ENCODE measurements around the gene DTNA.

Gene DTNA

GRCh38 chr18:34807106-34807796 lies 97.2 kb downstream of the DTNA start:
- no peak for DNase-seq (ENCODE audit: low spot score)

GRCh38 chr18:34808389-34808788 lies 98.3 kb downstream of the DTNA start:
- DNase-seq (ENCODE audit: low spot score): no peak

GRCh38 chr18:34809451-34810072 lies 99.5 kb downstream of the DTNA start:
- peak; percentile 53 for DNase-seq (ENCODE audit: low spot score)

DNA sequence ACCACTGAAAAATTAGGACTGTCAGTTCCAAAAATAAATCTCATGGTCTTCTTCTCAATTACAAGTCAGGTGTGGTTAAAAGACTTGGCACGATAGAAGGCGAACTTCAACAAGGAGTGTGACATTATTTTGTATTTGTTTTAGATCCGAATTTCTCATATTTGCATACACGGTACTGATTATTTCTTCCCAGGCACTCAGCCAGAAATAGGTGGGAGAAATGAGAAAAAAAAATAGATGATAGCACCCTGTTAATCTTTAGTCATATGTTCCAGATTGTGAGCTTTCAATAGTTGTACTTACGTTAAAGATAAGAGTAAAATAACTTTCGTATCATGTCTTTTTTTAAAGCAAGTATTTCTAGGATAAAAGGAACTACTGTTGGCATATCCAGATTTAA lies 106.1 kb downstream of the DTNA start:
- no peak for DNase-seq (ENCODE audit: low spot score)

DNA sequence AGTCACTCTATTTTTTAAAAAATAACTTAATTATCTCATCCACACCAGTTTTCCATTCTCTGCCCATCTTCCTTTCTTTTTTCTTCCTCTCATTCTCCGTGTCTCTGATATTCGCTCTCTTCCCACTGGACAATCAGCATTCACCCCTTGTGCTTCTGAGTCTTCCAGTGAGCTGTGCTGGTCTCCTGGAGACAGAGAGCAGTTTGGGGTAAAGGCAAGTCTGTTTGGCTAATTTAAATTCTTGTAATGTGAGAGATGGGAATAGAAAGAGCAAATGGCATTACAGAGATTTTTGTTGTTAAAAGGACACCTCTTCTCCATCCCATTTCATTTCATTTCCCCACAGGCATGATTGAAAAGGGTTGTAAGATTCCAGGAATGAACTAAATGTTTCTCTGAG lies 107.5 kb downstream of the DTNA start:
- peak; percentile 68 for DNase-seq (ENCODE audit: low spot score)

DNA sequence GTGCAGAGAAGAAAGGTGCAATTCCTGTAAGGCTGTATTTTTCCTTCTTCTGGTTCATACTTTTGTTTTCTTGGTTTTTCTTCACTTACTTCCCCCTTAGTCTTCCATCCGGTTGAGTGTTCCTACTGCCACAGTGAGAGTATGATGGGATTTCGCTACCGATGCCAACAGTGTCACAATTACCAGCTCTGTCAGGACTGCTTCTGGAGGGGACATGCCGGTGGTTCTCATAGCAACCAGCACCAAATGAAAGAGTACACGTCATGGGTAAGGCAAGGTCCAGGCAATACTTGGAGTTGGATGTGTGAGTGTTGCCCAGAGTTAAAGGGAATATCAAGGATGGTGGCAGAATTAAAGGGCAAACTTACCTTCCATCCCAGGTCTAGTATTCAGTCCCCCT lies 108.0 kb downstream of the DTNA start:
- DNase-seq (ENCODE audit: low spot score): peak; percentile 82

DNA sequence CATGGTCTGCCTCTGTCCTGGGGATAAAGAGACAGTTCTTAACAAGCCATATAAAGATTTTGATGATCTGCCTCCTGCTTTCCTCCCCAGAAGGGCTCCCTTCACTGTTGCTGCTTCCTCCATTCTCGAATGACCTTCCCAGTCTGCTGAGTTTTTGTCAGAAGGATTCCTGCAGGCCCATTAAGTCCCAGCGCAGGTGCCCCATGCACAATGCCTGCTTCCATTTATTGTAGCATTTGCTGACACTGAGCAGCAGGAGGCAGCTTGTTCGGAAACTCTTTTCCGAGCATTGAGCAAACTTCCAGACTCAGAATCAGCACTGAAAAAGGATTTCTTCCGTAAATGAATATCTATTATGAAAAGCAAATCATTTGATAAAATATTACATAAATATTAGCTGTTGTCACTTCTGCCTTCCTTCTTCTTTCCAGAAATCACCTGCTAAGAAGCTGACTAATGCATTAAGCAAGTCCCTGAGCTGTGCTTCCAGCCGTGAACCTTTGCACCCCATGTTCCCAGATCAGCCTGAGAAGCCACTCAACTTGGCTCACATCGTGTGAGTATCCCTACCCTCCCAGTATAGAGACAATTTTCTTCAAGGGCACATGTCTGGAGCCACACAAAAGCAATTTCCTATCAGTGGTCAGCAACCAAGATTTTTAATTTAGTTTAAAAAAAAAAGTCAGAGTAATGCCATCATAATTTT lies 110.4 kb downstream of the DTNA start:
- no peak for DNase-seq (ENCODE audit: low spot score)

- no peak for DNase-seq (ENCODE audit: low spot score)
These were observed 111.6 kb downstream of the DTNA start for GRCh38 chr18:34821669-34822210.

GRCh38 chr18:34828093-34828492 lies 118.0 kb downstream of the DTNA start:
- no peak for DNase-seq (ENCODE audit: low spot score)

- DNase-seq (ENCODE audit: low spot score): no peak
These were observed 124.8 kb downstream of the DTNA start for GRCh38 chr18:34834897-34835296.

DNA sequence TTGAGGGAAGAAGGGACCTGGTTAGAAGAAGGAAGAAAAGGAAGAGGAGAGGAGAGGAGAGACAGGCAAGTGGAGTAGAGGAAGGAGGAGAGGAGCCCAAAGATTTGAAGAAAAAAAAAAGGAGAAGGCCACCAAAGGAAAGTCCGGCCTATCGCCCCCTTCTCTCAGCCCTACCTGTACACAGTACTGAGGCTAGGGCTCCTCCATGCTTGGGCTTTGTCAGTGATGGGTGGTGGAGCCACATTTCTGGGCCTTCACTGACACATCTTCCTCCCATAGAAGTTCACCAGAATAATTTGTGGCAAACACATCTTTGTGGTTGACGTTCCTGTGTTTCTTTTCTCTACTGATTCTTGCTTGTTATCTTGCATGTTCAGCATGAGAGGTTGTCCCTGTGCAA lies 125.4 kb downstream of the DTNA start:
- DNase-seq (ENCODE audit: low spot score): no peak

DNA sequence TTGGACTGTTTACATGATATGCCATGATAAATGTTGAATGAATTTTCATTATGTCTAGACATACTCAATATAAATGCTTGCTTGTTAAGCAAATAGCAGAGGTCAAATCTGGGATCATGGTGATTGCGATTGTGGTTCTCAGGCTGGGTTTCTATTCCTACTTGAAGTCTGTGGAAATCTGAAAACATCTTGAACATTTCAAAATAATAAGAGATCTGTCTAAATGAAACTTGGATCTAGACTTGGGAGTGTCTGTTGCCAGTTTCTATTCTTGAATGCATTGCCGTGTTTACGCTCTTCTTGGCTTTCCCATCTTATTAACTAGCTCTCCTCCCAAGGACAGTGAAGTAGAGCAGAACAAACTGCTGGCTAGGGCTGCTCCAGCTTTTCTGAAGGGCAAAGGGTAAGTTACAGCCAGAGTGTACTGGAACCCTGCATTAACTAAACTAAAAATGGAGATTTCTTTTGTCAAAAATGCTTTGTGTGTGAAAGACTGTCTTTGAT lies 127.7 kb downstream of the DTNA start:
- DNase-seq (ENCODE audit: low spot score): peak; percentile 56

DNA sequence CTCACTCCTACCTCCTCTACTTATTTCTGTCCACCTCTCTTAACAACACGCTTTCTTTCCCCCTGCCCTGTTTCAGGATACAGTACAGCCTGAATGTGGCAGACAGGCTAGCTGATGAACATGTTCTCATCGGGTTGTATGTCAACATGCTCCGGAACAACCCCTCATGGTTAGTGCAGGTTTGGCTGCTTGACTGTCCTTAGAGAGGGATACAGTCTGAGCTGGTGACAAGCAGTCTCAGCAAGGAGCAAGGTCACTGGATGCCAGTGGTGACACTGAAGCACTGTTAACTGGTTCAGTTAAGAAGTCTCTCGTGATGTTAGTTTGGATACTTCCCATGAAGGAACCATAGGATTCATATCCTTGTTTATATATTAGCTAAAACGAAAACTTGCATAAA lies 128.6 kb downstream of the DTNA start:
- peak; percentile 9 for DNase-seq (ENCODE audit: low spot score)

- no peak for DNase-seq (ENCODE audit: low spot score)
These were observed 130.2 kb downstream of the DTNA start for GRCh38 chr18:34840256-34840826.

- DNase-seq (ENCODE audit: low spot score): no peak
These were observed 131.8 kb downstream of the DTNA start for GRCh38 chr18:34841891-34842290.

- DNase-seq (ENCODE audit: low spot score): no peak
These were observed 134.0 kb downstream of the DTNA start for GRCh38 chr18:34844072-34844471.

DNA sequence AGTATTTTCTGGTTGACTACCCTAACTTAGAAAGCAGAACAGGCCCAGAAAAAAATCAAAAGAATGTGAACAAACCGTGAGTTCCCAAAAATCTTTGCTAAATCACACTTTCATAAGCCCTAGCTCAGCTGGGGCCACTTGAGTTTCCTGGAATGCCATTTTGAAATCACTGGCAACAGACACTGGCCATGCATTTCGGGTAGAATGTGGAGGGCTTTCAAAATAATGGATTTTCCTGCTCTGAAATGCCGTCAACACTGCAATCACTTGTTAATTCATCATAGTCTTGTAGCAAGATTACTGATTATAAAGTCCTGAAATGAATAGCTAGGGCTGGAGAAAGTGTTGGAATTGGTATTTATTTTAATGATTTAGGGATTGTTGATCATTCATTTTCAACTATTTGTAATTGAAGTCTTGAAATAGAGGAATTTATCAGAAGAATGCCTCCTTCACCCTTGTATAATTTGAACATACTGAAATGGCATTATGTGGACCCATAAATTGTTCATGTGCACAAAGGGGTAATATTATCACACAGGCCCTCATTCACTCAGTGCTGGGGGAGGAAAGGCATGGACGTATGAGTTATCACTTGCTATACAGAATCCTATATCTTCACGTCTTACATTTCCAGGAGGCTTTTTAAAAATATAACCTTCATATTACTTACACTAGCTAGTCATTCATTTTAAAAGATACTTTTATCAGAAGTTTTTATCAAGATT lies 134.8 kb downstream of the DTNA start:
- no peak for DNase-seq (ENCODE audit: low spot score)

- no peak for DNase-seq (ENCODE audit: low spot score)
These were observed 137.3 kb downstream of the DTNA start for GRCh38 chr18:34847408-34847807.

GRCh38 chr18:34848156-34848555 lies 138.1 kb downstream of the DTNA start:
- no peak for DNase-seq (ENCODE audit: low spot score)

GRCh38 chr18:34848695-34849094 lies 138.6 kb downstream of the DTNA start:
- DNase-seq (ENCODE audit: low spot score): peak; percentile 14

DNA sequence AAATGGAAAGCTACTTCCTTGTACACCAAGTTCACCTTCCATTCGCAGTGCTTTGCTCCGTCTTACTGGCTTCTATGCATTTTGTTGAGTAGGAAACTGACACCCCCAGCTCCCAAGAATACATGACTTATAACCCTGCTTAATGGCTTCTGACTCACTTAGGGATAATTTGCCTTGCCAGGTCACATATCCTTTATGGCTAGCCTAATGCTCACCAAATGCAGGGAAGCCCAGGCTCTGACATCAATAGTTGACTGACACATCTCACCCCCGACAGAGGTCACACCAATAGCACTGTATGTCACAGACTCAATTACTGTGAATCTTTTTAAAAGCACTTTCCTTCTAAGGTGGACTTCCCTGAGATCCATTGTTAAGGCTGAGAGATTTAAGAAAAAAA lies 147.2 kb downstream of the DTNA start:
- DNase-seq (ENCODE audit: low spot score): no peak

DNA sequence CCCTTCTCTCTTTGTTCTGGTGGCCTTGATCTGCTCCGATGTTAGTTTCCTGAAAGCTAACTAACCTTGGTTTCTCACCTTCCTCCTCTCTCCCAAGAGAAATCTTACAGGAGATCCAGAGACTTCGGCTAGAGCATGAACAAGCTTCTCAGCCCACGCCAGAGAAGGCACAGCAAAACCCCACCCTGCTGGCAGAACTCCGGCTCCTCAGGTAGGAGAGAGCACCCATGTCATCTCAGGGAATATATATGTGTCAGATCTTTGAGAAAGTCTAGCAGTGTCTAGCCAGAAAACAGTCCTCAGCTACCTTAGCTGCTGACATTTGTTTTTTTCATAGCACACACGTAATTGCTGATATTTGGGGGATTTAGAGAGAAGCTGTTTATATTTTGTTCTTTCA lies 148.1 kb downstream of the DTNA start:
- no peak for DNase-seq (ENCODE audit: low spot score)

Measured in pons (tissue), 1 donor.